Measurements from ENCODE around the gene ADAMTS15.

ADAMTS15 gene

GRCh38 chr11:130448416-130449309 is at the start of gene ADAMTS15:
TSS of gene ADAMTS15 (plus strand) at chr11:130448645. CDS start at chr11:130448974, 329 bp downstream.
- DNase-seq (ENCODE audit: low spot score): no peak

GRCh38 chr11:130399196-130399595 is 49.2 kb upstream of the ADAMTS15 start:
- no peak for DNase-seq (ENCODE audit: low spot score)

- no peak for DNase-seq (ENCODE audit: low spot score)
These were observed 47.5 kb upstream of the ADAMTS15 start for GRCh38 chr11:130400781-130401483.

- no peak for DNase-seq (ENCODE audit: low spot score)
These were observed 45.9 kb upstream of the ADAMTS15 start for GRCh38 chr11:130402570-130402969.

GRCh38 chr11:130403271-130403804 is 45.1 kb upstream of the ADAMTS15 start:
- no peak for DNase-seq (ENCODE audit: low spot score)

GRCh38 chr11:130403967-130404366 is 44.5 kb upstream of the ADAMTS15 start:
- DNase-seq (ENCODE audit: low spot score): no peak

- DNase-seq (ENCODE audit: low spot score): no peak
These were observed 43.7 kb upstream of the ADAMTS15 start for GRCh38 chr11:130404727-130405126.

- DNase-seq (ENCODE audit: low spot score): no peak
These were observed 43.0 kb upstream of the ADAMTS15 start for GRCh38 chr11:130405428-130405827.

GRCh38 chr11:130407978-130408377 is 40.5 kb upstream of the ADAMTS15 start:
- no peak for DNase-seq (ENCODE audit: low spot score)

- no peak for DNase-seq (ENCODE audit: low spot score)
These were observed 40.0 kb upstream of the ADAMTS15 start for GRCh38 chr11:130408401-130408890.

GRCh38 chr11:130408901-130409300 is 39.5 kb upstream of the ADAMTS15 start:
- no peak for DNase-seq (ENCODE audit: low spot score)

GRCh38 chr11:130409594-130410388 is 38.7 kb upstream of the ADAMTS15 start:
- DNase-seq (ENCODE audit: low spot score): no peak

GRCh38 chr11:130411223-130411622 is 37.2 kb upstream of the ADAMTS15 start:
- no peak for DNase-seq (ENCODE audit: low spot score)

GRCh38 chr11:130413405-130414106 is 34.9 kb upstream of the ADAMTS15 start:
- no peak for DNase-seq (ENCODE audit: low spot score)

- DNase-seq (ENCODE audit: low spot score): no peak
These were observed 34.1 kb upstream of the ADAMTS15 start for GRCh38 chr11:130414107-130415080.

- no peak for DNase-seq (ENCODE audit: low spot score)
These were observed 32.5 kb upstream of the ADAMTS15 start for GRCh38 chr11:130415731-130416529.

GRCh38 chr11:130416530-130416882 is 31.9 kb upstream of the ADAMTS15 start:
- no peak for DNase-seq (ENCODE audit: low spot score)

- DNase-seq (ENCODE audit: low spot score): no peak
These were observed 31.5 kb upstream of the ADAMTS15 start for GRCh38 chr11:130416906-130417305.

- DNase-seq (ENCODE audit: low spot score): no peak
These were observed 30.2 kb upstream of the ADAMTS15 start for GRCh38 chr11:130418210-130418609.

All from CD4-positive, alpha-beta T cell treated with Interleukin-6 at 100 ng/mL for 8 hours (primary cell).